M059J (cell line): Measurements from ENCODE around the gene CTBS. TPM values are rescaled to one million over a fixed set of nuclear protein-coding genes. Genes with fewer than 3 reads are reported as not detected.
A peak's percentile ranks its signal among the peaks of the same experiment; 100 is the strongest.

ENCODE experiments used
- DNase-seq: peaks from one replicate; pipeline ENCODE4 v3.0.0-alpha.2; 2012; ENCODE audit warnings: low read depth
- total RNA-seq: library from RNA; depleted of rRNA; stranded (reverse); fragments of >200 nt; shearing (Covaris generic); gene quantifications from 2 replicates; pipeline ENCODE4 v1.2.3, GENCODE V29; 2014; rRNA removed

Gene CTBS
- total RNA-seq, 1 experiment from 2014 or later = 40.2 TPM

DNA sequence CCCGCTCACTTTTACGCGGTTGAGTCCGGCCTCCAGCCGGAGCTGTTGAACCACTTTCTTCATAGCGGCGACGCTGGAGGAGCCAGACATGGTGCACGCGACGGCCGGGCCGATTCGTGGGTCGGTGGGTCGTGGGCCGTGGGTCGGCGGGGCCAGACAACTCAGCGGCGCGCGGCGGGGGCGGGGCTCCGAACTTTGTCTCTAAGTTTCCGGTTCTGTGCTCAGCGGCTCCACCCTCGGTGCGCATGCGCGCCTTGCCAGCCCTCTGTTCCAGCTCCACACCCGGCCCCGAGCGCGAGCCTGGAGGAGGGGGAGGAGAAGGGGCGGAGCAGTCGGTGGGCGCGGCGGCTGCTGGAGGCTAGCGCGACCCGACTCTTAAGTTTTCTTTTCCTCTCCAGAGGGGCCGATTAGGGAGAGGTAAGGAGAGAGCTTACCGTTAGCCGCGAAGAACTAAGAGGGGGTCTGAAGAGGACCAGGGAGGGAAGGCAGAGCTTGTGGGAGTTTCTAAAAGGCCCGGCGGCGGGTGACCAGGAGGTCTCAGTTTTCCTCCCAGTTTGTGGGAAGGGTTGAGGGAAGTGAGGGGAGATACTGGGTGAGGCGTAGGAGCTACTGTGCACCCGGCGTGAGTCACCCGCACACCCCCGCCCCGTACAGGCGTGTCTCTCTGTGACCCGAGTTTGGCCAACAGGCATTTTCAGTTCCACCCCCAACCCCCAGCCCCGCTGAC is 68.1 kb downstream of the CTBS start, which contains the start of the genes GNG5 and SPATA1:
GNG5 (minus strand) TSS at position 580 of the 727 bp plus-strand sequence; CDS start at position 90, 490 bp downstream.
SPATA1 (plus strand) TSS at position 385 of the 727 bp plus-strand sequence. CDS start 9,974 bp downstream, outside the sequence.
- peak; percentile 97 for DNase-seq

DNA sequence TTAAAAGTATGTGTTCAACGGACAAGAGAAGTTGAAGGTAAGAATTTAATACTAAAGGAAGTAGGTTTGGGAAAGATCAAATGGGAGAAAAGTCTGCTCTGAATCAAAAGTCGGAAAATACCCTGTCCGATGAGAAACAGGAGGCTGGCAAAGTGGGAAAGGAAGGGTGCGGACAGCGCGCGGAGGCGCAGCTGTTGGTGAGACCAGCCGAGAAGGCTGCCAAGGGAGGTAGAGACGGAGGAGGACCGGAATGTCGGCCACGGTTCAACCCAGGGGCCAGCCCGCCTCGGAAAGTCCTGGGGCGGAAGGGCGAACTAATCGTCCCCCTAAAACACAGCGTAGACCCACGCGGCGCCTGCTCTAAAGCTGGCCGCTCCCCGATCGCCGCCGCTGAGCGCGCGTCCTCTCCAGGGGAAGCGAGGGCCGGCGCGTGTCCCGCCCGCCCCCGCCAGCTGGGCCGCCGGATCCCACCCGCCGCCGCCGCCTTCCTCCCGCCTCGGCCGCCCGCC is 68.7 kb downstream of the CTBS start:
- peak; percentile 66 for DNase-seq

GRCh38 chr1:84504580-84505492 is 69.4 kb downstream of the CTBS start:
- peak; percentile 78 for DNase-seq

DNA sequence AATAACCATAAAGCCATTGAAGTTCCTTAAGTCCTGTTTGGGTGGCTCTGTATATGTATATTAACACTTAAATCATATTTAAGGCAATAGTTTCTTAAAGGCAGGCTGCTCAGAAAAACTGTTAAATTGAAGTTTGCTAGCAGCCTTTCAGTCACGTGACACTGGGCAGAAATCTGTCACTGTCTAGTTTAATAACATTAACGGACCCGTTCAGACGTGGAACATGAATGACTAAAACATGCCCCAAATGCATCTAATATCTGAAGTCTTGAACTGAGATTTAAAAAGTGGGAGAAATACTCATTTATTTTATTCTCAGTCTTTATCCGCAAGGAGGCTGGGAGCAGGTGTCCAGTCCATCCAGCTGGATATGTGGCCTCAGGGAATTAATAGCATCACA is 71.3 kb downstream of the CTBS start:
- DNase-seq = no peak

Other genes with a start within 250 kb of the CTBS start
- not detected in 2 replicates for gene DNASE2B, start 176.0 kb downstream of the CTBS start, total RNA-seq
- 80.6 and 89.7 TPM in 2 replicates for gene RPF1, start 95.2 kb downstream of the CTBS start, total RNA-seq
- 0.30 TPM in 1 of 2 replicates, not detected in the other for gene SPATA1, start 68.1 kb downstream of the CTBS start, total RNA-seq
- 229 and 313 TPM in 2 replicates for gene GNG5, start 67.9 kb downstream of the CTBS start, total RNA-seq
- 41.3 and 45.5 TPM in 2 replicates for gene SSX2IP, start 116.0 kb upstream of the CTBS start, total RNA-seq